LNCAP (cell line): ENCODE measurements around the gene ZC2HC1C.

Experiments used
- TF ChIP-seq, protein P1 (sequence below): fragments of 450-650 bp; IDR thresholded peaks from 2 replicates; pipeline ENCODE4 v1.5.1; 2017; ENCODE audit warnings: mild to moderate bottlenecking

ZC2HC1C gene

GRCh38 chr14:75068294-75069120 is 934 bp upstream of the ZC2HC1C start:
- TF ChIP-seq, protein P1, sequence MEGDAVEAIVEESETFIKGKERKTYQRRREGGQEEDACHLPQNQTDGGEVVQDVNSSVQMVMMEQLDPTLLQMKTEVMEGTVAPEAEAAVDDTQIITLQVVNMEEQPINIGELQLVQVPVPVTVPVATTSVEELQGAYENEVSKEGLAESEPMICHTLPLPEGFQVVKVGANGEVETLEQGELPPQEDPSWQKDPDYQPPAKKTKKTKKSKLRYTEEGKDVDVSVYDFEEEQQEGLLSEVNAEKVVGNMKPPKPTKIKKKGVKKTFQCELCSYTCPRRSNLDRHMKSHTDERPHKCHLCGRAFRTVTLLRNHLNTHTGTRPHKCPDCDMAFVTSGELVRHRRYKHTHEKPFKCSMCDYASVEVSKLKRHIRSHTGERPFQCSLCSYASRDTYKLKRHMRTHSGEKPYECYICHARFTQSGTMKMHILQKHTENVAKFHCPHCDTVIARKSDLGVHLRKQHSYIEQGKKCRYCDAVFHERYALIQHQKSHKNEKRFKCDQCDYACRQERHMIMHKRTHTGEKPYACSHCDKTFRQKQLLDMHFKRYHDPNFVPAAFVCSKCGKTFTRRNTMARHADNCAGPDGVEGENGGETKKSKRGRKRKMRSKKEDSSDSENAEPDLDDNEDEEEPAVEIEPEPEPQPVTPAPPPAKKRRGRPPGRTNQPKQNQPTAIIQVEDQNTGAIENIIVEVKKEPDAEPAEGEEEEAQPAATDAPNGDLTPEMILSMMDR, result no peak

DNA sequence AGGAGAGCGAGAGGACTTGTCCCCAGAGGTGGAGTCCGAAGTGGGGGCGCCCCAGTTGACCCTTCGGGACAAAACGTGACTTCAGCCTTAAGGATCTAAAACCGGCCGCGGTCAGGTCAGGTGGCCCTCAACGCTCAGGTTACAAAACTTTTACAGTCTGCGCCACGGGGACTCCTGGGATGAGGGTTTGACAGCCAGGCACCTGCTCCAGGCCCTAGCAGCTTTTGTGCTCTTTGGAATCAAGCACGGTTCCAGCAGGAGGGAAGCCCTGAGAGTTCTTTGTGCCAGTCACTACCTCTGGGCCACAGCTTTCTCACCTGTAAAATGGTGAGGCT is 337 bp downstream of the ZC2HC1C start:
- TF ChIP-seq, protein P1, result no peak

DNA sequence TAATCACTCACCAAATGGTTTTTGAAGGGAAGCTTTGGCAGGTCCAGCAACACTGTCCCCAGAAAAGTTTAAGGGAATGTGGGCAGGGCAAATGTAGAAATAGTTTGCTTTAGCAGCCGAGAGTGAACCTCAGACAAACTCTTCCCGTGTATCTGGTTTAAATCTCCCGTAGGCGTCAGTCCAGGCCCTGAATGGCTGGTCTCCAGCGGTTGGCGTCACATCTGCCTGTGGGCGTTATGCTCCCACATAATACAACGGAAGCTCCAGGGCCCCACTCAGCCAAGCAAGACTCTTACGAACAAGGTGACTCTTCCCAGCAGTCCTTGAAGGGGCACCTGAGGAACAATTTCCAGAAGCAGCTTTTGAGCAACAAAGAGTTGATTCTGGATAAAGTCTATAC is 942 bp downstream of the ZC2HC1C start:
- TF ChIP-seq, protein P1, result no peak

DNA sequence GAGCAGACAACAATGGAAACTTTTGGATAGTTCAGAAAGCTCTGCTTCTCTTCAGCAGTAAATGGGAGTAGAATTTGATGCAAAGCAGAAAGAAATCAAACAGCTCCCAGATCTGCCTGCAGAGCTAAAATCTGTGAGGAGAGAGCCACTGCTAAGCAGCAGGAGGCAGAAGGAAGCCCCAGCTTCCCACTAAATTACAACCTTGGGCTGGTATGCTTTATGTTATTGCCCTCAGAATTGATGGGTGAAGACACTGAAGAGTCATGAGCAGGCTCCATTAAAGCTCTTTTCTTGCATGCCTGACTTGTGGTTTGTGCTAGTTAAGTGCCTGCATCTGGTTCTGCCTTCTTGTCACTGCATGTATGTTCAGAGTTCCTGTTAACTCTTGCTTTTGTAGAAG is 8.4 kb downstream of the ZC2HC1C start:
- TF ChIP-seq, protein P1, result no peak

GRCh38 chr14:75079521-75079920 is 10.1 kb downstream of the ZC2HC1C start:
- TF ChIP-seq, protein P1, result no peak

GRCh38 chr14:75081660-75082229 is 12.3 kb downstream of the ZC2HC1C start:
- TF ChIP-seq, protein P1, result no peak

GRCh38 chr14:75083271-75083670 is 13.8 kb downstream of the ZC2HC1C start:
- TF ChIP-seq, protein P1, result no peak
